HG02642 (cell line): Measurements from ENCODE around the gene TNFRSF8.

Experiments used
- ATAC-seq: cut with Tn5 transposase; IDR thresholded peaks from one replicate; pipeline ENCODE4 v1.9.1; 2021; ENCODE audit warnings: mild to moderate bottlenecking; ENCODE audit not compliant: unreplicated experiment, poor library complexity

TNFRSF8 gene

DNA sequence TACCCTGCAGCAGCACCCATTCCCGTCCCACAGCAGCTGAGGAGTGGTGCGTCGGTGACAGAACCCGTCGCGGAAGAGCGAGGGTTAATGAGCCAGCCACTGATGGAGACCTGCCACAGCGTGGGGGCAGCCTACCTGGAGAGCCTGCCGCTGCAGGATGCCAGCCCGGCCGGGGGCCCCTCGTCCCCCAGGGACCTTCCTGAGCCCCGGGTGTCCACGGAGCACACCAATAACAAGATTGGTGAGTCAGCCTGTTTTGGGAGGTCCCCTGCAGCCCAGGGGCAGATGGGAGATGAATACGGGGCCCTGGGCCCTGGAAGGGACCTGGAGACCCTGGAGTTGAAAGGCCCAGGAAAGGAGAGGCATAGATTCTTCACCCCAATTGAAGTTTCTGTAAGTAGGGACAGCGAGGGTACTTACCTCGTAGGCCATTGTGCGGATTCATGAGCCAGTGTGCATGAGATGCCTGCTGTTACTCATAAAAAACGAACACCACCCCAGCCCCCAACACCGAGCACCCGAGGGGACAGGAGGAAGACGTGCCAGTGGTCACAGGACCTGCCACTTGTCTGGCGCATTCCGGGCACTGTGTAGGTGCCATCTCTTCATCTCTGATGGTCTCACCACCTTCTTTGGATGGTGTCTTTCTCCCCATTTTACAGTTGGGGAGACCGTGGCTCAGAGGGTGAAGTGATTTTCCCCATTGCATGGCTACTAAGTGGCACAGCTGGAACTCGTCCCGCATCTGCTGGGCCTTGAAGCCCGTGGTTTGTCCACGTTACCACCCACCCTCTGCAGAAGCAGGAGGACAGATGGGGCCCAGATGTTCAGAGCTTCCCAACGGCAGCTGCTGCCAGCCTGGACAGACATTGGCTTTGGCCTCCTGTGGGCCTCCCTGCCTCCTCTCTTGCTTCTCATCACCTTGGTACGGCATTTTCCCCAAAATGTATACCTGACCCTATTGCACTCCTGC lies 75.4 kb downstream of the TNFRSF8 start:
- no peak for ATAC-seq

- no peak for ATAC-seq
Measured at GRCh38 chr1:12140016-12140415, 76.9 kb downstream of the TNFRSF8 start.

DNA sequence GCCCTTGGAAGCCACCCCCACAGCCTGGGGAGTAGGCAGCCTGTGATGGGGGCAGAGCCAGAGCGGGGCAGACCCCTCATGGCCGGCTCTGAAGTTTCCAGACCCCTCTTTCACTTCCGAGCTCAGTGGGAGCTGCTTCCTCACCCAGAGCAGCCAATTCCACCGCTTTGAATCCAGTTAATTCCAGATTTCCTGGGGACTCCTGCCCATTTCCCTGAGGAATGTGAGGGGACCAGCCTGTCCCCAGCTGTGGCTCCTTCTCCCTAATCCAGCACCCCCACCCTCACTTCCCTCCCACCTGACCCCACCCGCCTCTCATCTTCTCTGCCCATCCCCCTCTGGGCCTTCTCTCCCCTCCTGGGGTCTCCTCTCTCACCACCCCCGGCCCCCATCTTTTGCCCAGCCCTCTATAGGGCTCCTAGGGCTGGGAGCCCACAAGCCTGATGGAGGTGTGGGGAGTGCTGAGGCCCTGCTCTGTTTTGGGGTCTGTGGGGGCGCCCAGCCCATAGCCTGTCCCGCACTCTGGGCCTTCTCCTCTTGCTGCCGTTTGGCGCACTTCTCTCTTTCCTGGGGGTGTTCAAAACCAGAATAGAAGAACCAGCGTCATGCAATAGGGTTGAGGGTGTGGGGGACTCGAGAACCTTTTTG lies 77.5 kb downstream of the TNFRSF8 start:
- no peak for ATAC-seq

DNA sequence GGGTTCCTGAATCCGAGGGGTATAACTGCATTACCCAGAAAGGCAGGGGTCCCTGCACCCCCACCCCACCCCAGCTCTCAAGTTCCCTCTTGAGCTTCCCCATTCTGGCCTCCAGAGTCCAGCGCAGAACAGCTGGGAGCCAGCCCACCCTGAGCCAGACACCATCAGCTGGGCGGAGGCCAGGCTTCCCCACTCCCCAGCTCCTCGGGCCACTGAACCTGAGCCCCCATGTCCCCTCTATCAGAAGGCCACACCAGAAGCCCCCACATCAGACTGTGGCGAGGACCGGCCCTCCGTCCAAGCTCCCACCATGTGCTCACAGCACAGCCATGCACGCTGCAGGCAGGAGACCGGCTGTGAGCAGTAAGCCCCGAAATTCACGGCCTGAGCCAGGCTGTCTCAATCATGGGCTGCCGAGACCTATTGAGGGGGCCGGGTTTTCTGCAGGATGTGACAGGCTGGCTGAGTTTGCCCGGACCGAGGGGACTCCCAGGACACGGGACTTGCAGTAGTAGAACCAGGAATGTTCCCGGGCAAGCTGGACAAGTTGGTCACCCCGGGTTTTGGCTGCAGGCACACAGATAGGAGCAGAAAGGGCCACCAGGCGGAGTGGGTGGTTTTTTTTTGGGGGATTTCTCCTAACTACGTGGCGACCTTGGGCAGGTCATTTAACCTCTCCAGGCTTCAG lies 78.2 kb downstream of the TNFRSF8 start:
- no peak for ATAC-seq

DNA sequence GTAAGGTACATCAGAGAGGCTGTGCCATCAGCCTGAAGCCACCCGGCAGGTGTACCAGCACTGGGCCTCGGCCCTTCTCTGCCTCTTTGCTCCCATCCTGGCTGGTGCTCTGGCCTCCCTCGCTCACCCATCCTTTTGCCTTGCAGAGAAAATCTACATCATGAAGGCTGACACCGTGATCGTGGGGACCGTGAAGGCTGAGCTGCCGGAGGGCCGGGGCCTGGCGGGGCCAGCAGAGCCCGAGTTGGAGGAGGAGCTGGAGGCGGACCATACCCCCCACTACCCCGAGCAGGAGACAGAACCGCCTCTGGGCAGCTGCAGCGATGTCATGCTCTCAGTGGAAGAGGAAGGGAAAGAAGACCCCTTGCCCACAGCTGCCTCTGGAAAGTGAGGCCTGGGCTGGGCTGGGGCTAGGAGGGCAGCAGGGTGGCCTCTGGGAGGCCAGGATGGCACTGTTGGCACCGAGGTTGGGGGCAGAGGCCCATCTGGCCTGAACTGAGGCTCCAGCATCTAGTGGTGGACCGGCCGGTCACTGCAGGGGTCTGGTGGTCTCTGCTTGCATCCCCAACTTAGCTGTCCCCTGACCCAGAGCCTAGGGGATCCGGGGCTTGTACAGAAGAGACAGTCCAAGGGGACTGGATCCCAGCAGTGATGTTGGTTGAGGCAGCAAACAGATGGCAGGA lies 79.2 kb downstream of the TNFRSF8 start:
- ATAC-seq = no peak

- ATAC-seq = no peak
Measured at GRCh38 chr1:12142891-12143630, 80.0 kb downstream of the TNFRSF8 start.

DNA sequence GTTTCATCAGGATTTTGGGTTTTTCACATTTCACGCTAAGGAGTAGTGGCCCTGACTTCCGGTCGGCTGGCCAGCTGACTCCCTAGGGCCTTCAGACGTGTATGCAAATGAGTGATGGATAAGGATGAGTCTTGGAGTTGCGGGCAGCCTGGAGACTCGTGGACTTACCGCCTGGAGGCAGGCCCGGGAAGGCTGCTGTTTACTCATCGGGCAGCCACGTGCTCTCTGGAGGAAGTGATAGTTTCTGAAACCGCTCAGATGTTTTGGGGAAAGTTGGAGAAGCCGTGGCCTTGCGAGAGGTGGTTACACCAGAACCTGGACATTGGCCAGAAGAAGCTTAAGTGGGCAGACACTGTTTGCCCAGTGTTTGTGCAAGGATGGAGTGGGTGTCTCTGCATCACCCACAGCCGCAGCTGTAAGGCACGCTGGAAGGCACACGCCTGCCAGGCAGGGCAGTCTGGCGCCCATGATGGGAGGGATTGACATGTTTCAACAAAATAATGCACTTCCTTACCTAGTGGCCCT lies 80.6 kb downstream of the TNFRSF8 start:
- ATAC-seq = no peak

DNA sequence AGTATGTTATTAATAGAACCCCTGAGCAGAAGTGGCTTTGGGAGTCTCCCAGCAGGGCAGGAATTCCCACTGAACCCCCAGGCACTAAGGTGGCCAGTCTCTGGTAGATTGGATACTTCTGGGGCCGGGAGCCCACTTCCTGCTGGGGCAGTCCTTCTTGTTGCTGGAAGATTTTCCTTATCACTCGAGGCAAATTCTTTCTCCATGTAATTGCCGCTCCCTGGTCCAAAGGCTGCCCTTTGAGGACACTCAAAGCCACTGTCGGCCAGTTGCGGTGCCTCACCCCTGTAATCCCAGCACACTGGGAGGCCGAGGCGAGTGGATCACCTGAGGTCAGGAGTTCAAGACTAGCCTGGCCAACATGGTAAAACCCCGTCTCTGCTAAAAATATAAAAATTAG lies 81.1 kb downstream of the TNFRSF8 start:
- no peak for ATAC-seq

DNA sequence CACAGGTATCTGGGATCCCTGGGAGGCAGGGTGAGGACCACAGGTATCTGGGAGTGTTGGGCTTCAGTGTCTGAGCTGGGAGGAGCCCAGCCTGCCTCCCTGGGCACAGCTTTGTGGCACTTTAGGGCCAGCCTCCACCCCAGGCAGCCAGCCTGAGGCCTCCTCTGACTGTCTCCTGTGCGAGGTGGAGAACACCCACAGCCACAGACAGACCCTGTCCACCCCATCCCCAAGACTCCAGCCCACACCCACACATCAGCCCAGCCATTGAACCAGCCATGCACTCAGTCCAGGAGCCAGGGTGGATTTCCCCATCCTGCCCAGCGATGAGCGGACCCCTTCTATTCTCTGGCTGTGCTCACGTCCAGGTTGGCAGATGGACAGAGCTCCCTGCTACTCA lies 81.9 kb downstream of the TNFRSF8 start:
- no peak for ATAC-seq

DNA sequence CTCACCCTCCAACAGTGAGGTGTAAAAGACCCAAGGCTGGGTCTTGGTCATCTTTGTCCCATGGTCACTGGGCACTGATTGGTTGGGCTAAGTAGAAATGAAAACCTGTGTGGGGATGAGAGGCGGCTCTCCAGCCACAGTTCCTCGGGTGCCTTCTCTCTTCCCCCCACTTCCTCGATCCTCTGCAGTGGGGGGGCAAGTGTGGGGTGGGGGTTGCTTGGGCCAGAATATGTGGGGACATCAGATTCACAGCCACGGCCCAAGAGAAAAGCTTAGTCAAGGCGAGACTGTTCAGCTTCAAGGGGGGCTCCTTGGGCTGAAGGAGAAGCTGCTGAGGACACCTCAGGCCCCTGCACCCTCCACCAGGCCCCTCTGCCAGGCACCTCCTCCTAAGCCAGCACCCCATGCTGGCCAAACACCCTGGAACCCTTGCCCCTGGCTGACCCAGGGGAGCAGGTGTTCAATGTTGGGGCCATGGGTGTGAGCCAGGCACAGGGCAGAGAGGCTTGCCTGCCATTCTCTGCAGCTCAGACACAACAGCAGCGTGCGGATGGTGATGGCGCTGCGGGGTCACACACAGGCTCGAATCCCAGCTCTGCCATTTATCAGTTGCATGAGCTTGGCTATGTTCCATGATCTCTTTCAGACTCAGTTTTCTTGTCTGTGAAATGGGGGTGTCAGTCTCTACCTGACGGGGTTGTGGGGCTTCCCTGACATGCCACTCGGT lies 82.7 kb downstream of the TNFRSF8 start:
- no peak for ATAC-seq

GRCh38 chr1:12146343-12147112 lies 83.4 kb downstream of the TNFRSF8 start:
- no peak for ATAC-seq

GRCh38 chr1:12147201-12147701 lies 84.1 kb downstream of the TNFRSF8 start:
- no peak for ATAC-seq

DNA sequence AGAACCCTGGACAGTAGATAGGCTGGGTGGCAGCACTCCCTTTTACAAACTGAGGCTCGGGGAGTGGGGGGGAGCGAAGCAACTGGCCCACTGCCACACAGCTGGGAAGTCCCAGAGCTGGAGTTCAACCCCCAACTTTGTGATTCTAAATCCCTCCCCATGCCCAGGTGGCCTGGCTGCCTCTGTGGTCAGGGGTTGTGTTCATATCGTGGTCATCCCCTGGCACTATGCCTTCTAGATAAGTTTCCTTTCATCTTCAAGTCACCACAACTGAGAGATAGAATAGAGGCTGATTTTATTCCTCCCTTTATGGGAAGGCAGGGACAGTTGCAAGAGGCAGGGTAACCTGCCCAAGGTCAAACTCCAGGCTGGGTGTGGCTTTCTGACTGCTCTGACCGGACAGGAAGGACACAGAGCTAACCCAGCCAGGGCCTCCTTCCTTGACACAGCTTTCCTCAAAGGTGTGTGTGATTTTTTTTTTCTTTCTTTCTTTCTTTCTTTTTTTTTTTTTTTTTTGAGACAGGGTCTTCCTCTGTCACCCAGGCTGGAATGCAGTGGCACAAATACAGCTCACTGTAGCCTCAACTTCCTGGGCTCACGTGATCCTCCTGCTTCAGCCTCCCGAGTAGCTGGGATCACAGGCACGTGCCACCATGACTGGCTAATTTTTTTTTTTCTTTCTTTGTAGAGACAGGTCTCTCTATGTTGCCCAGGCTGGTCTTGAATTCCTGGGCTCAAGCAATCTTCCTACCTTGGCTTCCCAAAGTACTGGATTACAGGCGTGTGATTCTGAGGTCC lies 85.3 kb downstream of the TNFRSF8 start:
- ATAC-seq = no peak

- no peak for ATAC-seq
Measured at GRCh38 chr1:12148958-12149790, 86.1 kb downstream of the TNFRSF8 start.

DNA sequence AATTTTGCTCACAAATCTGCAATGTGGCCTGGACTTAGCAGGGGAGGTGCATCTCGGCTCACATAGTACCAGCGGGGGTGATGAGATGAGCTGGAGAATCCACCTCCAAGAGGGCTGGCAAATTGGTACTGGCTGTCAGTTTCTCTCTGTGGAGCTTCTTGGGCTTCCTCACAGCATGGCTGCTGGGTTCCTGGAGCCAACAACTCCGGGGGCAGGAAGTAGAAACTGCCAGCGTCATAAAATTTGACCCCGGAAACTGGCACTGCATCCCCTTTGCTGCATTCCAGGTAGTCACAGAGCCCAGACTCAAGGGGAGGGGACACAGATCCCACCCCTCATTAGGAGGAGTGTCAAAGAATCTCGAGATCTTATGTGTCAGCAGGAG lies 86.7 kb downstream of the TNFRSF8 start:
- ATAC-seq = no peak

- ATAC-seq = no peak
Measured at GRCh38 chr1:12150456-12151200, 87.5 kb downstream of the TNFRSF8 start.
